T-helper 9 cell (primary cell): ENCODE measurements around the gene IYD.
"Not testable (repeated sequence)": the region's sequence is repeated elsewhere in the genome, so short reads cannot be mapped to it uniquely, and the experiment has no call there.

ENCODE experiments used
- DNase-seq: peaks from one replicate; pipeline ENCODE4 v3.0.0-alpha.2; 2020

IYD gene

DNA sequence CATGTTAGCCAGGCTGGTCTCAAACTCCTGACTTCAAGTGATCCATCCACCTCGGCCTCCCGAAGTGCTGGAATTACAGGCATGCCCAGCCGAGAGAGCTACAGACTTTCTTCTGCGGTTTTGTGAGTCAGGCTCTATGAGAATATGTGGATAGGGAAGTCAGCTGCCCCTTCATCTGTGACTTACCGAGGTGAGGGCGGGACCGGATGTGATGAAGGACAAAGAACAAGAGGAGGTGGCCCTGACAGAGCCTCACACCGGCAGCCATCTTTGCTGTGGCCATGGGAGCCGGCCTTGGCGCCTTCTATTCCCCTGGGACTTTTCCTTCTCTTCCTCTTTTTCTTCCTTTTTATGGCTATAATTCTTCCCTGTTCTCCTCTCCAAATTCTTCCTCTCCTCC is 67.0 kb downstream of the IYD start:
- no peak for DNase-seq

GRCh38 chr6:150439373-150439772 is 70.6 kb downstream of the IYD start:
- no peak for DNase-seq

DNA sequence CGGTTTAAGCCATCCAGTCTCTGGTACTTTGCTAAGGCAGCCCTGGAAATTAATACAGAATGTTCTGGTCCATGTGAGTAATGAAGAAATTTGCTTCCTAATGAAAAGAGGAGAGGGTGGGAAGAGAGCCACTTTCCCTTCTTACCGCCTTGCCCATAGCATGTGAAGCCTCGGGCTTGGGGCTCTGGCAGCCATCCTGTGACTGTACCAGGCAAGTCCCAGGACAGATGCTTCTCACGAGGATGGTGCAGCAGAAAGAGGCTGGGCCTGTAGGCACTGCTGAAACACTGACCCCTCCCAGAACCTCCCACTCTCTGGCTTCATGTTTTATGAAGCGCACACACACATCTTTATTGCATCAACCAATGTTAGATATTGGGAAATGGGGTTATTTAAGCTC is 74.8 kb downstream of the IYD start:
- DNase-seq: no peak

- no peak for DNase-seq
Observed at GRCh38 chr6:150444308-150444707, 75.5 kb downstream of the IYD start.

DNA sequence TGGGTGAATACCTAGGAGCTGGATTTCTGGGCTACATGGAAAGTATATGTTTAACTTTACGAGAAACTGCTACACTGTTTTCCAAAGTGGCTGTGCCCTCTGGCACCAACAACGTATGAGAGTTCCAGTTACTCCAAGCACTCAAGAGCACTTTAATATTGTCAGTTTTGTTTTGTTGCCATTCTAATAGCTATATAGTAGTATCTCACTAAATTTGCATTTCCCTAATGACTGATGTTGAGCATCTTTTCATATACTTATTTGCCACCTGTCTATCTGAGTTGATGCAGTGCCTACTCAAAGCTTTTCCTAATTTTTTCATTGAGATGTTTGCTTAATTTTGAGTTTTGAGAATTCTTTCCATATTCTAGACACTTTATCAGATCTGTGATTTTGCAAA is 76.7 kb downstream of the IYD start:
- no peak for DNase-seq

DNA sequence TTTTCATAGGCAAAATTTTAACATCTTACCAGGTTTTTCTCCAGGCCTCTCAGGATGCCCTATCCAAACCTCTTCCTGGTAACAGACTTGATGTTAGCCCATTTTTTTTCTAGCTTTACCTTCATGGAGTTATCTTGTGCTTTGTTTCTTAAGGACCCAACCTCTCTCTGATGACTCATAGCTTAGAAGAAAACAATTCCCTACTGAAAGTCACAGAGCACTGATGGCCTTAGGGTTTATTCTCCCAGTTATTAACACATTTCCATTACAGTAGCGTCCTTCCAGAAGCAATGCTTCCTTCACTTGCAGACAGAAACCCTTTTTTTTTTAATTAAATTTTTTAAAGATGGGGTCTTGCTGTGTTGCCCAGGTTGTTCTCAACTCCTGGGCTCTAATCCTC is 79.4 kb downstream of the IYD start:
- DNase-seq: no peak

DNA sequence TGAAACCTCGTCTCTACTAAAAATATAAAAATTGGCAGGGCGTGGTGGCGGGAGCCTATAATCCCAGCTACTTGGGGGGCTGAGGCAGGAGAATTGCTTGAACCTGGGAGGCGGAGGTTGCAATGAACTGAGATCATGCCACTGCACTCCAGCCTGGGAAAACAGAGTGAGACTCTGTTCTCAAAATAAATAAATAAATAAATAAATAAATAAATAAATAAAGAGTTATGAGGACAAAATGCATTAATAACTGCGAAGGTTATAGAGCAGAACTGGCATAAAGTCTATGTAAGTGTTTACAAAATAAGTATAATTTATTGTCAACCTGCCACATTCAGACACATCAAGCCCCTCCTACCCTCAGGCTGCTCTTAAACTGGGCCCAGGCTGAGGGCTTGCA is 80.2 kb downstream of the IYD start:
- DNase-seq: not testable (repeated sequence)

GRCh38 chr6:150450918-150451317 is 82.1 kb downstream of the IYD start:
- DNase-seq: no peak

GRCh38 chr6:150451807-150452427 is 83.1 kb downstream of the IYD start:
- DNase-seq: no peak

DNA sequence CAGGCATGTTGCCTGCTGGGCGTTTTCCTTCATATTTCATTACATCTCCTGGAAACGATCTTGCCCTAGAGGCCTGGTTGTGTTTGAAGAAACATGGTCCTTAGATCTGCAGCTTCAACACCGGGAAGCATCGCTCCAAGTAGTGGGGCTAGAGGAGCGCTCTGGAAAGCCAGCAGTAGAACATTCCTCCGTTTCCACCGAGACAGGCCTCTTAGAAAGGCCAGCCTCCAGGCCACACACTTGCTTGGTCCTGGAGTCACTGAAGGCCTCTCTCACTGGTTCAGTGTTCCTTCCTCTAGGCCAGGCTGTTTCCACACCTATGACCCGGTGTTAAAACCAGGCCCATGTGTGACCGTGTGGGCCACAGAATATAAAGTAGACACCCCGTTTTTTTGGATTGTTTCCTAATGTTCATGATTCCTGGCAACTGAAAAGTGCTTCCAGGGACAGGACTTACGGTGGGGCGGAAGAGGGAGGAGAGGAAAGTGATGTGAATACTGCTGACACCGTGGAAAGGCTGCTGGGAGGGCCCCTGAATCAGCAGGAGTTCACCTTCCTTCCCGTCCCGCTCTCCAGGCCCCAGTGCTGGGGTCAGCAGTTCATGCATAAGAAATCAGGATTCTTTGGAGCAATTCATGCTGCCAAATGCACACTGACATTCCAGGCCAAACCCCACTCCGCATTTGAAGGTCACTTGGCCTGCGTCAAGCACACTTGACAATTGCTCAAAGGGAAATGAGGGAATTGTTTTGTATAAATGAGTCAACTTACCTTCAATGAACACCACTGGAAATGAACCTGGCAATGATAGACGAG is 83.8 kb downstream of the IYD start:
- DNase-seq: no peak

GRCh38 chr6:150453357-150453756 is 84.5 kb downstream of the IYD start:
- DNase-seq: no peak
